HS-27A (cell line): ENCODE measurements around the gene COQ8A.
"Not testable (repeated sequence)": the region's sequence is repeated elsewhere in the genome, so short reads cannot be mapped to it uniquely, and the experiment has no call there.

ENCODE experiments used
- DNase-seq: peaks from one replicate; pipeline ENCODE4 v3.0.0-alpha.2; 2012; ENCODE audit warnings: low read depth, missing footprints

Gene COQ8A

DNA sequence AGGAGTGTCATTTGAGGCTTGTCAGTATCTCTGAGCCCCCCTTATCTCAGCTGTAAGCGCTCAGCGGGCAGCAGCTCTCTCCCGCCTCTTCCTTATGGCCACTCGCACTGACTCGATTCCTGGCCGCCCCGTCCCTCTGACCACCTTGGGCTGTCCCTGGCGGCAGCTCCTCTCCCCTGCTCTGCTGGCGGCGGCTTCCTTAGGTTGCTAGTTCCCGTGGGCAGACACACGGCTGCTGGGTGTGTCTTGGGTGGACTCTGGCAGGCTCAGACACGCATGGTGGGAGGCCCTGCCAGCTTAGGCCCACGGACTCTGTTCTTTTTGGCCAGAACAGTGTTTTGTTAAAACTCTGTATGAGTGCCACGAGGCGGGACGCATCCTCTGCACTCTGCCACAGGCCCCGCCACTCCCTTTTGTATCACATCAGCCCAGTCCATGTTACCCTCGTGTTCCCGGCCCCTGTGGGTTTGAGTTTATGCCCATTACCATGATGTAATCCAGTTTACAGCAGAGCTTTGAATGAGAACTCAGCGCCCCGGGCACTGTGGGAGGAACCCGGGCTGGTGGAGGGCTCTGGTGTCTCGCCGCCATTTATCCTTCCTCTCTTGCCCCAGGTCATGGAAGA is 45.9 kb downstream of the COQ8A start:
- no peak for DNase-seq

DNA sequence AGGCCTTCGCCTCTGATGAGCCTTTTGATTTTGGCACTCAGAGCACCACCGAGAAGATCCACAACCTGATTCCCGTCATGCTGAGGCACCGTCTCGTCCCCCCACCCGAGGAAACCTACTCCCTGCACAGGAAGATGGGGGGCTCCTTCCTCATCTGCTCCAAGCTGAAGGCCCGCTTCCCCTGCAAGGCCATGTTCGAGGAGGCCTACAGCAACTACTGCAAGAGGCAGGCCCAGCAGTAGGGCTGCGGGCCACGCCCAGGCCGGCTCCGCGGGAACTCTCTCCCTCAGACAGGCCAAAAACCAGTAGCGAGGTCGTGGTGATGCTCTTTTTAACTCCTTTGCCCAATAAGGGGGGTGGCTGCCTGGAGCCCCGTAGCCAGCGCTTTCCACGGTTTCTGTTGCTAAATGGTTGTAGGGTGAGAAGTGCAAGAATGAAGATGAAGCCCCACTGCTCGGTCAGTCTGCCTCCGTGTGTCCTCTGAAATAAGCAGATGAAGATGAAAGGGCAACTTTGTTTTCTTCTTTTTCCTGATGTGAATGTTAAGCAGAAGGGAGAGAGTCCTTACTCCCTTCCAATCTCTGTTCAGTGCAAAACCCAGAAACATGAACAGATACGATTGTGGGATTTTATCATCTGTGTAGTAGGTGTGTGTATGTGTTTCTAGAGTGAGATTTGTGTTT is 46.5 kb downstream of the COQ8A start:
- DNase-seq = no peak

DNA sequence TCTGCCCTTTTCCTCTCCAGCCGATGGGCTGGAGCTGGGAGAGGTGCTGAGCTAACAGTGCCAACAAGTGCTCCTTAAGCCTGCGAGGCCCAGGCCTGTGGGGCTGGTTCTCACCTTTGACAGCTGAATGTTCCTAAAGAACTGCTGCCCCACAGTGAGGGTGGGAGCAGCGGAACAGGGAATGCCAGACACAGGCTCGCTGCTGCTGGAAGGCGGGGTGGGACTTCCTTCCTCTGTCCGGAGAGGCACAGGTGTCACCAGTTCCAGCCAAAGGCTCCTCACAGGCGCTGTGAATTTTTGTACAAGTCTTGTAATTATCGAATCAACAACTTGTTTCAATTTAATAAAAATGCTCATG is 47.1 kb downstream of the COQ8A start:
- DNase-seq = no peak

DNA sequence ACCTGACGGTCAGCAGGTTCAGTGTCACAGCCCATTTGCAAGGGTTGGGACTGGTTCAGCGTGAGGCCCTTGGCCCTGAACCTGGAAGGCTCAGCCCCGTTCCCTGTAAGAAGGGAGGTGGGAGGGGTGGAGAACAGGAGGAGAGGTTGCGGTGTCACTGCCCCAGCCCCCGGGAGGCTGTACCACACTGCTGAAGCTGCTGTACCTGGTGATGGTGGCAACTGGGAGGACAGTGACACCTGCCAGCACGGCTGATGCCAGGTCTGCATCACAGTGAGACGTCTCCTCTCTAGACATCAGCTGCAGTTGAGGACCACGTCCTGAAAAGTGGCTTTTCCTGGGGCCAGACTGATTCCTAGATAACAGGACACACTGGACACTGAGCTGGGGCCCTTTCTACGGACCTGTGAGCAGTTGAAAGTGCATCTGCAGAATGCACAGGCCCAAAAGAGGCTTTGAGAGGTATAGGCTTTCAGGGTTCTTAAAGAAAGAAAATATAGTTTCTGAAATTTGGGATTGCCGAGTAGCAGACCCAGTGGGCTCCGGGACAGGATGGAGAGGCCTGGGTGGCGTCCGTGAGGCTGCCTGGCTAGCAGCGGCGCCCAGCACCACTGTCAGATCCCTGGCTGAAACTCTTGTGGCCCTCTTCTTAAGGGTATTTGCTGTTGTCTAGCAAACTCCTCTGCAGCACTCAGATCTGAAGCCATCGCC is 47.7 kb downstream of the COQ8A start:
- no peak for DNase-seq

DNA sequence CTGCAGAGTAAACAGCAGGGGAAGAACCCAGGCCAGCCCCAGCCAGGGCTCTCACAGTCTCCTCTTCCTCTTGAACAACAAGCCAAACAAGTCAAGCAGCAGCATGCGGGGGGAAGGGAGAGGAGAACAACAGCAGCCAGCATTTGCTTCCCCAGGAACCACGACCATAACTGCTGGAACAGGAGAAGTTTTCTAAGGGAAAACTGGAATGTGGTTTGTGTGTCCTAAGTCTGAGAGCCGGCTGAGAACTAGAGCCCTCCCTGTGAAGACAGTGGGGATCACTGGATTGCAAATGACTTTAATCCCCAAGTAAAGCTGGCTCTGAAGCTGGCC is 48.2 kb downstream of the COQ8A start:
- DNase-seq = no peak

DNA sequence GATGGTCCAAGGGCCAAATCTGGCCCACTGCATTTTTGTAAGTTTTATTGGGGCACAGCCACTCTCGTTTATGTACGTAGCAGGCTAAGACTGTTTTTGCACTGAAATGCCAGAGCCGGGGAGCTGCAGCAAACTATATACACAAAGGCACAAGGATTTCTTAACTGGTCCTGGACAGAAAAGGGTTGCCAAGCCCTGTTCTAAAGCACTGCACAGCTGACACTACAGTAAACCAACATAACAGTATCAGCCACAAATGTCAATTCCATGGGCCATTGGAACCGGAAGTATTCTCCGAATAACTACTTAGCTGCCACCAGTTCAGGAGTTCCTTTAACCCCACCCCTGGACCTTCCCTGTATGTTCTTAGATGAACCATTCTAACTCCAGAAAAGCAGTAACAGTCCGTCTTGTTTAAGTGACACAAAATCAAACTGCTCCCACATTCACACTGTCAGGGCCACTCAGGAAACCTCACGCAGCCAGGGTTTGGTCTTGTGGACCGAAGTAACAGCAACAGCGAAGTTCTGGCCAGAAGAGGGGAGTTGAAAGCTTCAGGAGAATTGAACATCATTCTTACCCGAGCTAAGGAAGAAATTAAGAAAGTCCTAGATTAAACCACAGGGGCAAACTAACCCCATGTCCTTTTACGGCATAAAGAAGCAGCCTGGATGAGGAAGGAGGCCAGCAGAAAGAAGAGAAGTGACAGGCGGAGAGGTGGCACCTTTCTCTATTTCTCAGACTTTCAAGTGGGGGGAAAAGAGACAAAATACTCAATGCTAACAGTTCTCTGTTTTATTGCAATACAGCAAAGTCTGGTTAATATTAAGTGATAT is 49.2 kb downstream of the COQ8A start:
- no peak for DNase-seq

DNA sequence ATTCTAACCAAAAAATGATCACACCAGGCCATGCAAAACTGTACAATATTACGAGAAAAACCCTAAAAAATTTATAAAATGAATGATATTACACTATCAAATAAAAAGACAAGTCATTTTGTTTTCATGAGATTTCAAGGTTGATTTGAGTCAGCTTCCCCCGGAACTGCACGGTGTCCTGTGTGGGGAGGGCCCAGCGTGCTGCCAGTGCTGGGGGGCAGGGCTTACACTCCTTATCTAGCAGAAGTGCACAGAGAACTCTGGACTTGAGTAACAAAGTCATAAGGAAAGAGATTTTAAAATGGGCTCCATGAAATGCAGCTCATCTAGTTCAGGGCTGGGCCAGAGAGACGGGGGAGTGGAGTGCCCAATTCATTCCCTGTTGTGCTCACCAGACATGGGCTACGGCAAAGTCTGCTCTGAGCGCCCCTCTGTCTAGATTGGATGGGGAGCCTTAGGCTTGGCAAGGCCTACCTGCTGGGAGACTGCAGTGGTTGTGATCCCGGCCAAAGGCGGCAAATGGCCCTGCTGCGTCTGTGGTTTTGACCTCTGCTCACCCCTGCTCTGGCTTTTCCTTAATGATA is 50.1 kb downstream of the COQ8A start:
- DNase-seq = no peak

DNA sequence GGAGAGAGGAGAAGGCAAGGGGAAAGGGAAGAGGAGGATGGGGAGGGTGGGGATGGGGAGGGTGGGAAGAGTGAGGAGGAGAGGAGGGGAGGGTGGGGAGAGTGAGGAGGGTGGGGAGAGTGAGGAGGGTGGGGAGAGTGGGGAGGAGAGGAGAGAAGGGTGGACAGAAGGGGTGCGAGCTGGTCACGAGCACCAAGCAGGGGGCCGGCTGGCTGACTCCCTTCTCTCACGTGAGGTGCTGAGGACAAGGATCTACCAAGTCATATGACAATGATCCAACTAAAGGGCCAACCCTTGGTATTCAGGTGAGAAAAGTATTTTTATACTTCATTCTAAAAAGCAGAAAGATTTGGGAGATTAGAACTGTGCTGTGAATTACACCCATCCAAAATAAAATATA is 51.8 kb downstream of the COQ8A start:
- DNase-seq = no peak

DNA sequence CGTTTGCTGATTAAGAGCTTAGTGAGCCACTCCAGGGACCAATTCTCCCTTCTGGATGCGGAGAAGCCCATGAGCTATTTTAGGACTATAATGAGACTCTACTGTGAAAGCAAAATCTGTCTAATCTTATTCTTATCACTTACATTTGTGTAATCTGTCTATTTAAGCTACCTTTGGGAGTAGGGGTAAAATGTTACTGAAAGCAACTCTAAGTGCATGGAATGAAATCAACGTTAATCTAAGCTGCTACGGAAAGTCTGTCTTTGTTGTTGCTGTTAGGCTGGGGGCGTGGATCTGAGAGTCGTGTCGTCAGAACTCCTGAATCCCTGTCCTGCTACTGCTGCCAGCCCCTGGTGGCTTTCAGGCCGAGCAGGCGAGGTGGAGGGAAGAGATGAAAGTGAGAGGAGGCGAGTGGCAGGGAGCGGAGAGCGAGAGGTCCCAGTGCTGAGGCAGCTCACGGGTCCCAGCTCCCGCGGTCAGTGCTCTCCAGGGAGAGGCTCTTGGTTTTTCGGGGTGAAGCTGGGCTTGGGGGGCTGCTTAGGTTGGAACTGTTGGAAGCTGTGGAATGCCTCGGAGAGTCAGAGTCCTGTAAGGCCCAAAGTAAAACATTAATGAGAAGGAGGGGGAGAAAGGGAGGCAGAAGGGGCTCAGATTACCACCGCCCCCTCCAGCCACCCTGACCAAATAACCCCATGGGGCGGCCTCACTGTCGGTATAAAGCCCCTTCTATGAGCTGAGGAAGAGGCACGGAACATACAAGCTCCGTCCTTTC is 53.9 kb downstream of the COQ8A start:
- DNase-seq = no peak

DNA sequence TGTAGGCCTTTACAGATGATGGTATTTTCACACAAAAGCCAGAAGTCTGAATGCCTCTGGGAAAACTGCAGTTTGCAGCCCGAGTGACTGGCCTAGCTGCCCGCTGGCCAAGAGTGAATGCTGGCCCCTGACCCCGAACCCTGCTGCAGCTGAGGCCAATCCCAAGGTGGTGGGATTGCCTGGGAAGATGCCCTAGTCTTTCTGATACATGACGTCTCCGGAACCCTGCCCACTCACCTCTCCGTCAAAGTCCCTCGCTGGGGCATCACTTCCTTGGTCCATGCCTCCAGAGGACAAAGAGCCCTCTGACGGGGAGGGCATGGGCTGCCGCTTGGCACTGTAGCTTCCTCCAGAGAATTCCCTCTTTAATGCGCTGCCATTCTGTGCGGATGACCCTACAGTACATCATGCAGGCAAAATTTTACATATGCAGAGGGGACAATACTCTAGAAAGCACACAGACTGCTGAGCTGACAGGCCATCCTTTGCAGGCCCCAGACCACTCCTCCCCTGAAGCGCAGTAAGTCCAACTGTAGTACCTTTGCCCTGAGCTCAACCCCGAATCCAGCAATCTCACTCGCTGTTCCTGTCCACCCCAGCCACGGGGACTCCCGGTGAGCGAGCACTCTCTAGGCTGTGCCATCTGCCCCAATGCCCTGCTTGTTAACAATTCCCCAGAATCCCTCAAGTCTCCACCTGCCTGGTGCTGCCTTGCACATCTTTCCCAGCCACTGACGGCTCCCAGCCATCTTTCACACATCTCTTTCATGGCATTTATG is 54.7 kb downstream of the COQ8A start:
- no peak for DNase-seq

DNA sequence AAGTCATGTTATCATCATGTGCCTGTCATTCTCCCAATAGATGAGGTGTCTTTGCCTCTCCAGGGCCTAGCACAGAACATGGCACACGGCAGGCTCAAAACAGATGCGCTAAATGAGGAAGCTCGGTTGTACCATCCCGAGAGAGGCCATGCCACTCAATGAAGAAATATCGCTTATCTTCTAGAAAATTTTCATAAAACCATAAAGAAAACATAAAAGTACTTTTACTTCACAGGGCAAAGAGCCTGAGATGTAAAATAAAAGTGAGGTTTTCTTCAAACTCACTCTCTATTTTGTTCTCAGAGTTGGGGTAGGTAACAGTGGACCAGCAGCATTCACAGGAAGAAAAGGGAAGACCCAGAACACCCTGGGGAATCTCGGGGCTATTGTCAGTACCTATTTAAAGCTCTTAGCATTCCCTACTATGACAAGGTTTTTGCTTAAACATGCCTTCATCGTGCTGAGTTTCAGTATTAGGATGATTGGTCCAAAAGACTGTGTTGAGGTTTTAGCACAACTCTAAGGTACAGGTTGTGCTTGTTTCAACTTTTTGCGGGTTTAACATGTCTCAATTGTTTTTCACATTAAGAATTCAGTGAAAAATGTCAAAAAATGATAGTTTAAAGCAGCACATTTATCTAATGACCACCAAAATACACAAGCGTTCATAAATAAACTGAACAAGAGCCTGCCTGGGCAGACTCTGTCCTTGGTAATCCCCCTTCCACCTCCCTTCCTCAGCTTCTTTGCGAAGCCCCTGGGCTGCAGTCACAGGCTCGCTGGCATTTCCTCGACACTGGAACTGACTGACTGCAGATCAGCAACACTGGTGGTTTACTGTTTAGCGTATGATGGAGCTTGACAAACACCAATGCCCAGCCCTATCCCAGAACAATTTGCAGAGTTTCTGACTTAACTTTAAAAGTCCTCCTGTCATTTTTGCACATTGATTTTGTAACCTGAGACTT is 55.6 kb downstream of the COQ8A start:
- DNase-seq = no peak

DNA sequence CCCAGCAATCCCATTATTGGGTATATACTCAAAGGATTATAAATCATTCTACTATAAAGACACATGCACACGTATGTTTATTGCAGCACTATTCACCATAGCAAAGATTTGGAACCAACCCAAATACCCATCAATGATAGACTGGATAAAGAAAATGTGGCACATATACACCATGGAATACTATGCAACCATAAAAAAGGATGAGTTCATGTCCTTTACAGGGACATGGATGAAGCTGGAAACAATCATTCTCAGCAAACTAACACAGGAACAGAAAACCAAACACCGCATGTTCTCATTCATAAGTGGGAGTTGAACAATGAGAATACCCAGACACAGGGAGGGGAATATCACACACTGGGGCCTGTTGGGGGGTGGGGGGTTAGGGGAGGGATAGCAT is 59.5 kb downstream of the COQ8A start:
- not testable (repeated sequence) for DNase-seq

DNA sequence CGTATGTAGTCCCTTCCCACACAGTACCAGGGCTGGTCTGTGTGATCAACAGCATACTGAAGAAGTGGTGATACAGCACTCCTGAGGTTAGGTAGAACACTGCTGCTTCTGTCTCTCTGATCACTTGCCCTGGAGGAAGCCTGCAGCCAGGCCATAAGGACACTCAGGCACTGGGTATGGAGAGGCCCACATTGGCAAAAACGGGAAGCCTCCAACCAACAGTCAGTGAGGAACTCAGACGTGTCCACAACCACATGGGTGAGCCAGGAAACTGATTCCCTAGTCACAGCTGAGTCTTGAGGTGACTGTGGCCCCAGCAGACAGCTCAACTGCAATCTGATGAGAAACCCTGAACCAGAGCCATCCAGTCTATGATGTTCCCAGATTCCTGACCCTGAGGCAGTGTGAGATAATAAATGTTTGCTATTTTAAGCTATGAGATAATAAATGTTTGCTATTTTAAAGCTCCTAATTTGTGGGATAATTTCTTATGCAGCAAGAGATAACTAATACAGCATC is 62.5 kb downstream of the COQ8A start:
- no peak for DNase-seq

DNA sequence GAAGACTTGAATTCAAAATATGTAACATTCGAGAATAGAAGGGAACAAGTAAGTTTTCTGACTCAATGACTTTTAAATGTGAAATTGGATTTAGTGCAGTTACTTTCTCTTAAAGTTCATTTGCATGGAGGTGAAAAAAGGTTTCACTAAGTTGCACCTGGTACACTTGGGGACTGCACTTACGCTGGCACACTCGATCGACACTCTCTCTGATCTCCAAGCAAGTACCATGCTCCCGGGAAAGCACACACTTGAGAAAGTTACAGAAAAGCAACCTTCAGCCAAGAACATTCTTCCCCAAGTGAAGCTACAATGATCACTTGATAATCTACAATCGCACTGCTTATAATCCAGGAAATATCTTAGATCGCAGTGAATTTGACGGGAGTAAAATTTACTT is 63.1 kb downstream of the COQ8A start:
- DNase-seq = no peak

DNA sequence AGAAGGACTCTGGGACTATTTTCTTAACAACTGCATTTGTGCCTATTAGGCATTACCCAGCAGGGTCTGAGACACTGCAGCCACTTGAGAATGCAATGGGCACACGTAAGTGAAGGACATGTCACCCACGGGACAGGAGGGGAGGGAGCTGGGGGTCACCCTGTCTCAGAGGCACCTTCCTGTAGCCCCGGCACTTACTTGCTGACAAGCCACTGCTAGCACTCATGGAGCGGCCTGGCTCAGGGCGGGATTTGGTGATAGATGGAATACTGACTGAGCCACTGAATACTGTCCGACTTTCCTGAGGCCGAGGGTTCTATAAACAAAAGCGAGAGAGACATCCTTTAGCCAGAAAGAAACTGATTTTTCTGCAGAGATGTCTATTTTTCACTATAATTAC is 64.7 kb downstream of the COQ8A start:
- no peak for DNase-seq

DNA sequence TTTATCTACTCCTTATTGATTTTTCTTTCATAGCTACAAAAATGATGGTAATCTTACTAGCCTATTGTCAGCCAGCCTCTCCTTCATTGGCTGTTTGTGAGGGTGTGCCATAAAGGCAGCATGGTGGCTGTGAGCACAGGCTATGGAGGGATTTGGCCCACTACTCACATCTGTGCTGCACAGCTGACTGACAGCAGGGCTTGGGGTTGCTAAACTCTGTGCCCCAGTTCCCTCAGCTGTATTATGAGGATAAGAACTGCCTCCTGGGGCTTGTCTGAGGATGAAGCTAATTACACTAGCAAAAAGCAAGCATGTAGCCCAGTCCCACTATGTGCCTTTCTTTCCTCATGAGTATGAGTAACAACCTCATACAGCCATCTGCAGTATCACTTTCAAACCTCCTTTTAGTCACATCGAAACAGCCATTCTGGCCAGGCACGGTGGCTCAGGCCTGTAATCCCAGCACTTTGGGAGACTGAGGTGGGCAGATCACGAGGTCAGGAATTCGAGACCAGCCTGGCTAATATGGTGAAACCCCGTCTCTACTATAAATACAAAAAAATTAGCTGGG is 66.2 kb downstream of the COQ8A start:
- DNase-seq = no peak

DNA sequence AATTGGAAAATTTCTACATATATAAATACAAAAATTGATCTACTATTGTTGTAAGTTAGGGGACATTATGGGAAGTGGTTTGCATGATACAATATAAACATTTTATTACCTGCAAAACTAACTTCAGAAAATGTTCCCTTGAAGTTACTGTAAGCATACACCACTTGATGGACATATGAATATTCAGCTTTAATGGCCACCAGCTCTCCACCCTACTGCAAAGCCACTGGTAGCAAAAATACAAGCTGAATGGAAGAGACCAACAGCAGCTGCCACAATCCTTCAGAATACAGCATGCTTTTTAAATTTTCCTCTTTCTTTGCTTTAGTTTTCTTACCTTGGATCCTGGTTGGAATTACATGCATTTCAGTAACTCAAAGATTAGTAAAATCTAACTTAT is 69.8 kb downstream of the COQ8A start:
- DNase-seq = no peak

DNA sequence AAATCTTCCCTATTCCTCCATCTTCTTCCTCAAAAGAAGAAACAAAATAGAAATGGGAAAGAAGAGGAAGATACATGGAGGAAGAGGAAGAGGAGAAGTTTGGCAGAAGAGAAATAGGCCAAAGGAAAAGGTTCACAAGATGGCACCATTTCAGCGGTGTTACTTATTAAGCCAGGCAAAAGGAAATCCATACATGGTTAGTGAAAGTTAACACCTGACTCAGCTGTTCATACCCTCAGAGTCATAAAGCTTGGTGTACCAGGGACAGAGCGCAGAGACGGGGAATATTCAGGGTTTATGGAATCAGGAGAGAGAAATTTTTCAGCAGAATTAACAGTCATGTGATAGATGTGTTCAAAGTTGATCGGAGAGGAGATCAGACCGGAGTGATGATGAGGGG is 70.6 kb downstream of the COQ8A start:
- no peak for DNase-seq

DNA sequence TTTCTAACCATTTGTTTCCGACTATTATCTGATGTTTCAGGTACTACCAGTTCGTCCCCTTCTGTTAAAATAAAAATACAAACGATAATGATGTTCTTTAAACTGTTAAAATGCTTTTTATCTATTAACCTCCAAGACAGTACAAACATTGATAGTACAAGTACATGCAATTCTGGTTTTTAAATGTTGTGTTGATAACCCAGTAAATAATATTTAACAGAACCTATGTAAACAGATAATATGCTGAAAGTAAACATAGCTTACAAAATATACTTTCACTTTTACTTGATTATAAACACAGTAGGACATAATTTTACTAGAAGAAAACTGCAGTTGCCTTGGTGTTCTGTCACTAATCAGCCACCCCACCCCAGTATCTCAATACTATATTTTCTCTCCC is 76.9 kb downstream of the COQ8A start:
- DNase-seq = no peak
